ENCODE results near the gene MLPH. TPM values are rescaled to one million over a fixed set of nuclear protein-coding genes. Genes with fewer than 3 reads are reported as not detected.

Gene MLPH
- total and polyA plus RNA-seq, 4 donors = 1.6 to 25.9 (median 22.3) TPM

DNA sequence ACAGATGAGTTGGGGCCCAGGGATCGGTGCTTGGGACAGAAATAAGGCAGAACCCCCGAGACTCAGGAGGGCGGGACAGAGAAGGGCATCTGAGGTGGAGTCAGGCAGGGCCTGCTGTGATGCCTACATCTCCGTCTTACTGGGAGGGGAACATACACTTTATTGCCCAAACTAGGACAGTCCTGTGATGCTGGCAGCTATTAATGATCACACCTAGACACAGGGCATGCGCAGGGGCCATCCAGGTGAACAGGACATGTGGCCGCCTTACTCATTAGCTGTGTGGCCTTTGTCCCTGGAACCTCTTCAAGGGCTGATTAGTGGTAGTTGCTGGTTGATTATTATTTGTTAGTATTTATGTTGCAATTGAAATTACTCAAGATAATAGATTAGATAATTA lies 33.2 kb downstream of the MLPH start (continued):
- TF ChIP-seq, protein P1, sequence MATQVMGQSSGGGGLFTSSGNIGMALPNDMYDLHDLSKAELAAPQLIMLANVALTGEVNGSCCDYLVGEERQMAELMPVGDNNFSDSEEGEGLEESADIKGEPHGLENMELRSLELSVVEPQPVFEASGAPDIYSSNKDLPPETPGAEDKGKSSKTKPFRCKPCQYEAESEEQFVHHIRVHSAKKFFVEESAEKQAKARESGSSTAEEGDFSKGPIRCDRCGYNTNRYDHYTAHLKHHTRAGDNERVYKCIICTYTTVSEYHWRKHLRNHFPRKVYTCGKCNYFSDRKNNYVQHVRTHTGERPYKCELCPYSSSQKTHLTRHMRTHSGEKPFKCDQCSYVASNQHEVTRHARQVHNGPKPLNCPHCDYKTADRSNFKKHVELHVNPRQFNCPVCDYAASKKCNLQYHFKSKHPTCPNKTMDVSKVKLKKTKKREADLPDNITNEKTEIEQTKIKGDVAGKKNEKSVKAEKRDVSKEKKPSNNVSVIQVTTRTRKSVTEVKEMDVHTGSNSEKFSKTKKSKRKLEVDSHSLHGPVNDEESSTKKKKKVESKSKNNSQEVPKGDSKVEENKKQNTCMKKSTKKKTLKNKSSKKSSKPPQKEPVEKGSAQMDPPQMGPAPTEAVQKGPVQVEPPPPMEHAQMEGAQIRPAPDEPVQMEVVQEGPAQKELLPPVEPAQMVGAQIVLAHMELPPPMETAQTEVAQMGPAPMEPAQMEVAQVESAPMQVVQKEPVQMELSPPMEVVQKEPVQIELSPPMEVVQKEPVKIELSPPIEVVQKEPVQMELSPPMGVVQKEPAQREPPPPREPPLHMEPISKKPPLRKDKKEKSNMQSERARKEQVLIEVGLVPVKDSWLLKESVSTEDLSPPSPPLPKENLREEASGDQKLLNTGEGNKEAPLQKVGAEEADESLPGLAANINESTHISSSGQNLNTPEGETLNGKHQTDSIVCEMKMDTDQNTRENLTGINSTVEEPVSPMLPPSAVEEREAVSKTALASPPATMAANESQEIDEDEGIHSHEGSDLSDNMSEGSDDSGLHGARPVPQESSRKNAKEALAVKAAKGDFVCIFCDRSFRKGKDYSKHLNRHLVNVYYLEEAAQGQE (IDR thresholded peaks at IDR 0.05) = peak; percentile 69
- TF ChIP-seq RAD21 (IDR thresholded peaks at IDR 0.05) (no peak), EGR1 (IDR thresholded peaks at IDR 0.05; ENCODE audit: low read depth in 2 of 2) (no peak), HNF4A (conservative IDR thresholded peaks at IDR 0.05) (peak; percentile 62 to 89), JUND (IDR thresholded peaks at IDR 0.05) (peak in 1 of 2 donors; percentile 63), FOXA1 (IDR thresholded peaks at IDR 0.05) (peak; percentile 76), RXRA (IDR thresholded peaks at IDR 0.05) (peak; percentile 32 to 93), FOXA2 (IDR thresholded peaks at IDR 0.05) (no peak), SP1 (IDR thresholded peaks at IDR 0.05) (peak; percentile 37)
- TF ChIP-seq, protein P2, sequence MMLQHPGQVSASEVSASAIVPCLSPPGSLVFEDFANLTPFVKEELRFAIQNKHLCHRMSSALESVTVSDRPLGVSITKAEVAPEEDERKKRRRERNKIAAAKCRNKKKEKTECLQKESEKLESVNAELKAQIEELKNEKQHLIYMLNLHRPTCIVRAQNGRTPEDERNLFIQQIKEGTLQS (IDR thresholded peaks at IDR 0.05) = no peak
- TF ChIP-seq, protein P3, sequence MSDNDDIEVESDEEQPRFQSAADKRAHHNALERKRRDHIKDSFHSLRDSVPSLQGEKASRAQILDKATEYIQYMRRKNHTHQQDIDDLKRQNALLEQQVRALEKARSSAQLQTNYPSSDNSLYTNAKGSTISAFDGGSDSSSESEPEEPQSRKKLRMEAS (IDR thresholded peaks at IDR 0.05) = peak; percentile 78

DNA sequence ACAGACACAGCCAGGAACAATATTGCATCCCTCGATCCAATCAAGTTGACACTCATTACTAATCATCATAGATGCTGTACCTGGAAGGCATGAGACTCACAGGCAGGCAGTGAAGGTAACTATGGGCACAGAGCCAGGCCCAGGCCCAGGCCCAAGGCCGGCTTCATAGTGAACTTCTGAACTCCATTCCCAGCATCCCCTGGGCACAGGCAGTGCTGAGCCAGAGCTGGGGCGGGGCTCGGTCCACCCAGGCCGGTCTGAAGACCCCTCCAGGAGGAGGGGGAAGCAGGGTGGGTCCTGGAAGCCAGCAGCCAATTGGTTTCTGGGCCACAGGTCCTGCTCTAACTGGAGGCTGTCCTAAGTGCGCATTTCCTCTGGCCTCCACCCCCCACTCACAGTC lies 37.6 kb downstream of the MLPH start:
- 33% methylated on average over 6 of the region's 6 CpGs for WGBS
- no peak overlapping the region for H3K4me3 ChIP-seq (ENCODE audit: low read depth in 1 of 3, low read length in 3 of 3)
- peaks cover 6 to 26% (median 21%) of the 10 kb centered on the region in 4 donors for H3K4me1 ChIP-seq (ENCODE audit: control insufficient read depth in 4 of 4, insufficient read depth in 4 of 4, low read length in 3 of 4)
- TF ChIP-seq GABPA (IDR thresholded peaks at IDR 0.05 in 1 of 2, conservative IDR thresholded peaks at IDR 0.05 in 1 of 2) (peak in 1 of 2 donors; percentile 25), RXRA (IDR thresholded peaks at IDR 0.05) (peak; percentile 82 to 96), SP1 (IDR thresholded peaks at IDR 0.05) (peak; percentile 43), JUND (IDR thresholded peaks at IDR 0.05) (peak in 1 of 2 donors; percentile 47), YY1 (IDR thresholded peaks at IDR 0.05) (peak; percentile 84), TAF1 (conservative IDR thresholded peaks at IDR 0.05) (no peak), EGR1 (IDR thresholded peaks at IDR 0.05; ENCODE audit: low read depth in 2 of 2) (no peak), NR2F2 (IDR thresholded peaks at IDR 0.05) (no peak), FOXA1 (IDR thresholded peaks at IDR 0.05) (no peak), RAD21 (IDR thresholded peaks at IDR 0.05) (peak; percentile 47), FOXA2 (IDR thresholded peaks at IDR 0.05) (no peak), HNF4G (IDR thresholded peaks at IDR 0.05) (no peak), HNF4A (conservative IDR thresholded peaks at IDR 0.05) (peak; percentile 52 to 85)
- TF ChIP-seq, protein P3 (IDR thresholded peaks at IDR 0.05) = no peak
- TF ChIP-seq, protein P1 (IDR thresholded peaks at IDR 0.05) = no peak
- TF ChIP-seq, protein P4, sequence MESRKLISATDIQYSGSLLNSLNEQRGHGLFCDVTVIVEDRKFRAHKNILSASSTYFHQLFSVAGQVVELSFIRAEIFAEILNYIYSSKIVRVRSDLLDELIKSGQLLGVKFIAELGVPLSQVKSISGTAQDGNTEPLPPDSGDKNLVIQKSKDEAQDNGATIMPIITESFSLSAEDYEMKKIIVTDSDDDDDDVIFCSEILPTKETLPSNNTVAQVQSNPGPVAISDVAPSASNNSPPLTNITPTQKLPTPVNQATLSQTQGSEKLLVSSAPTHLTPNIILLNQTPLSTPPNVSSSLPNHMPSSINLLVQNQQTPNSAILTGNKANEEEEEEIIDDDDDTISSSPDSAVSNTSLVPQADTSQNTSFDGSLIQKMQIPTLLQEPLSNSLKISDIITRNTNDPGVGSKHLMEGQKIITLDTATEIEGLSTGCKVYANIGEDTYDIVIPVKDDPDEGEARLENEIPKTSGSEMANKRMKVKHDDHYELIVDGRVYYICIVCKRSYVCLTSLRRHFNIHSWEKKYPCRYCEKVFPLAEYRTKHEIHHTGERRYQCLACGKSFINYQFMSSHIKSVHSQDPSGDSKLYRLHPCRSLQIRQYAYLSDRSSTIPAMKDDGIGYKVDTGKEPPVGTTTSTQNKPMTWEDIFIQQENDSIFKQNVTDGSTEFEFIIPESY (IDR thresholded peaks at IDR 0.05) = peak; percentile 33
- TF ChIP-seq, protein P5, sequence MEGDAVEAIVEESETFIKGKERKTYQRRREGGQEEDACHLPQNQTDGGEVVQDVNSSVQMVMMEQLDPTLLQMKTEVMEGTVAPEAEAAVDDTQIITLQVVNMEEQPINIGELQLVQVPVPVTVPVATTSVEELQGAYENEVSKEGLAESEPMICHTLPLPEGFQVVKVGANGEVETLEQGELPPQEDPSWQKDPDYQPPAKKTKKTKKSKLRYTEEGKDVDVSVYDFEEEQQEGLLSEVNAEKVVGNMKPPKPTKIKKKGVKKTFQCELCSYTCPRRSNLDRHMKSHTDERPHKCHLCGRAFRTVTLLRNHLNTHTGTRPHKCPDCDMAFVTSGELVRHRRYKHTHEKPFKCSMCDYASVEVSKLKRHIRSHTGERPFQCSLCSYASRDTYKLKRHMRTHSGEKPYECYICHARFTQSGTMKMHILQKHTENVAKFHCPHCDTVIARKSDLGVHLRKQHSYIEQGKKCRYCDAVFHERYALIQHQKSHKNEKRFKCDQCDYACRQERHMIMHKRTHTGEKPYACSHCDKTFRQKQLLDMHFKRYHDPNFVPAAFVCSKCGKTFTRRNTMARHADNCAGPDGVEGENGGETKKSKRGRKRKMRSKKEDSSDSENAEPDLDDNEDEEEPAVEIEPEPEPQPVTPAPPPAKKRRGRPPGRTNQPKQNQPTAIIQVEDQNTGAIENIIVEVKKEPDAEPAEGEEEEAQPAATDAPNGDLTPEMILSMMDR (IDR thresholded peaks at IDR 0.05; ENCODE audit: low read depth, low read length, missing input control) = no peak
- TF ChIP-seq, protein P2 (IDR thresholded peaks at IDR 0.05) = no peak
- H3K27me3 ChIP-seq (ENCODE audit: control insufficient read depth in 4 of 4, insufficient read depth in 4 of 4, low read length in 3 of 4) = no peaks in the 10 kb centered on the region
- H3K36me3 ChIP-seq (ENCODE audit: control insufficient read depth in 4 of 4, insufficient read depth in 3 of 4, low read depth in 1 of 4, low read length in 3 of 4) = peaks cover 0 to 16% (median 11%) of the 10 kb centered on the region in 4 donors
- no peak for DNase-seq (ENCODE audit: low spot score)
- no peak overlapping the region for H3K9ac ChIP-seq (ENCODE audit: low read depth in 1 of 2, low read length in 2 of 2)
- peak overlapping the region; percentile 66 to 72 for H3K27ac ChIP-seq (ENCODE audit: low read depth in 1 of 2, low read length in 2 of 2)
- no peaks in the 10 kb centered on the region for H3K9me3 ChIP-seq (ENCODE audit: control insufficient read depth in 4 of 4, low read length in 3 of 4)
